ENCODE data around the gene ACTN3. TPM values are rescaled to one million over a fixed set of nuclear protein-coding genes. Genes with fewer than 3 reads are reported as not detected.

The ACTN3 gene
- total RNA-seq, 1 experiment from 2014 or later, result 18.5 TPM

DNA sequence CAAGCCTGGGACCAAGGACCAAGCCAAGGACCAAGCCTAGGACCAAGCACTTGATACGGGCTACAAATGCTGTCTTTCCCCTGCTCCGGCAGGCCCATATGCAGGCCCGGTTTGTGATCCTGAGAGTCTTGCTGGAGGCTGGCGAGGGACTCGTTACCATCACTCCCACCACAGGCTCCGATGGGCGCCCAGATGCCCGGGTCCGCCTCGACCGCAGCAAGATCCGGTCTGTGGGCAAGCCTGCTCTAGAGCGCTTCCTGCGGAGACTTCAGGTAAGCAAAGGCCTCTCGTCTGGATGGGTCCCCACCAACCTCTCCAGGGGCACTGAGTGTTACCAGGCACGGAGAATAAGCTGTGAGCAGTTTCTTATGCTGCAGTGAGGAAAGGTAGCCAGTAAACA lies 49.5 kb upstream of the ACTN3 start:
- H3K4me3 Mint-ChIP-seq, result no peak overlapping the region
- ChIA-PET CTCF (interaction anchor here (1.3 kb wide), 1 partner anchor 141 kb away, joined by 3 read pairs; no protein-coding TSS in a partner anchor), POLR2A (no interaction called here)
- H3K27me3 Mint-ChIP-seq (ENCODE audit: low read depth), result no peaks in the 10 kb centered on the region
- no peaks in the 10 kb centered on the region for H3K9me3 Mint-ChIP-seq
- ATAC-seq, result no peak
- no peaks in the 10 kb centered on the region for H3K4me1 Mint-ChIP-seq
- no peak for DNase-seq (ENCODE audit: low spot score)
- no peak for TF ChIP-seq GRHL2 (CRISPR knock-in tag; IDR thresholded peaks at IDR 0.05; ENCODE audit: insufficient replicate concordance, severe bottlenecking)
- TF ChIP-seq HMGA2 (CRISPR knock-in tag; IDR thresholded peaks at IDR 0.05), result no peak
- no peak for TF ChIP-seq ZNF317 (CRISPR knock-in tag; IDR thresholded peaks at IDR 0.05; ENCODE audit: borderline replicate concordance, low read depth)
- no peak for TF ChIP-seq ELF4 (CRISPR knock-in tag; IDR thresholded peaks at IDR 0.05; ENCODE audit: low read depth)
- TF ChIP-seq TCF7 (CRISPR knock-in tag; IDR thresholded peaks at IDR 0.05; ENCODE audit: low read depth), result no peak
- TF ChIP-seq, protein P1, sequence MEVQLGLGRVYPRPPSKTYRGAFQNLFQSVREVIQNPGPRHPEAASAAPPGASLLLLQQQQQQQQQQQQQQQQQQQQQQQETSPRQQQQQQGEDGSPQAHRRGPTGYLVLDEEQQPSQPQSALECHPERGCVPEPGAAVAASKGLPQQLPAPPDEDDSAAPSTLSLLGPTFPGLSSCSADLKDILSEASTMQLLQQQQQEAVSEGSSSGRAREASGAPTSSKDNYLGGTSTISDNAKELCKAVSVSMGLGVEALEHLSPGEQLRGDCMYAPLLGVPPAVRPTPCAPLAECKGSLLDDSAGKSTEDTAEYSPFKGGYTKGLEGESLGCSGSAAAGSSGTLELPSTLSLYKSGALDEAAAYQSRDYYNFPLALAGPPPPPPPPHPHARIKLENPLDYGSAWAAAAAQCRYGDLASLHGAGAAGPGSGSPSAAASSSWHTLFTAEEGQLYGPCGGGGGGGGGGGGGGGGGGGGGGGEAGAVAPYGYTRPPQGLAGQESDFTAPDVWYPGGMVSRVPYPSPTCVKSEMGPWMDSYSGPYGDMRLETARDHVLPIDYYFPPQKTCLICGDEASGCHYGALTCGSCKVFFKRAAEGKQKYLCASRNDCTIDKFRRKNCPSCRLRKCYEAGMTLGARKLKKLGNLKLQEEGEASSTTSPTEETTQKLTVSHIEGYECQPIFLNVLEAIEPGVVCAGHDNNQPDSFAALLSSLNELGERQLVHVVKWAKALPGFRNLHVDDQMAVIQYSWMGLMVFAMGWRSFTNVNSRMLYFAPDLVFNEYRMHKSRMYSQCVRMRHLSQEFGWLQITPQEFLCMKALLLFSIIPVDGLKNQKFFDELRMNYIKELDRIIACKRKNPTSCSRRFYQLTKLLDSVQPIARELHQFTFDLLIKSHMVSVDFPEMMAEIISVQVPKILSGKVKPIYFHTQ (CRISPR knock-in tag; IDR thresholded peaks at IDR 0.05), result no peak
- TF ChIP-seq GABPB1 (CRISPR knock-in tag; IDR thresholded peaks at IDR 0.05), result no peak
- TF ChIP-seq ZBTB21 (CRISPR knock-in tag; IDR thresholded peaks at IDR 0.05; ENCODE audit: borderline replicate concordance), result no peak
- TF ChIP-seq, protein P2, sequence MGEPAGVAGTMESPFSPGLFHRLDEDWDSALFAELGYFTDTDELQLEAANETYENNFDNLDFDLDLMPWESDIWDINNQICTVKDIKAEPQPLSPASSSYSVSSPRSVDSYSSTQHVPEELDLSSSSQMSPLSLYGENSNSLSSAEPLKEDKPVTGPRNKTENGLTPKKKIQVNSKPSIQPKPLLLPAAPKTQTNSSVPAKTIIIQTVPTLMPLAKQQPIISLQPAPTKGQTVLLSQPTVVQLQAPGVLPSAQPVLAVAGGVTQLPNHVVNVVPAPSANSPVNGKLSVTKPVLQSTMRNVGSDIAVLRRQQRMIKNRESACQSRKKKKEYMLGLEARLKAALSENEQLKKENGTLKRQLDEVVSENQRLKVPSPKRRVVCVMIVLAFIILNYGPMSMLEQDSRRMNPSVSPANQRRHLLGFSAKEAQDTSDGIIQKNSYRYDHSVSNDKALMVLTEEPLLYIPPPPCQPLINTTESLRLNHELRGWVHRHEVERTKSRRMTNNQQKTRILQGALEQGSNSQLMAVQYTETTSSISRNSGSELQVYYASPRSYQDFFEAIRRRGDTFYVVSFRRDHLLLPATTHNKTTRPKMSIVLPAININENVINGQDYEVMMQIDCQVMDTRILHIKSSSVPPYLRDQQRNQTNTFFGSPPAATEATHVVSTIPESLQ (CRISPR knock-in tag; IDR thresholded peaks at IDR 0.05), result no peak
- TF ChIP-seq, protein P3, sequence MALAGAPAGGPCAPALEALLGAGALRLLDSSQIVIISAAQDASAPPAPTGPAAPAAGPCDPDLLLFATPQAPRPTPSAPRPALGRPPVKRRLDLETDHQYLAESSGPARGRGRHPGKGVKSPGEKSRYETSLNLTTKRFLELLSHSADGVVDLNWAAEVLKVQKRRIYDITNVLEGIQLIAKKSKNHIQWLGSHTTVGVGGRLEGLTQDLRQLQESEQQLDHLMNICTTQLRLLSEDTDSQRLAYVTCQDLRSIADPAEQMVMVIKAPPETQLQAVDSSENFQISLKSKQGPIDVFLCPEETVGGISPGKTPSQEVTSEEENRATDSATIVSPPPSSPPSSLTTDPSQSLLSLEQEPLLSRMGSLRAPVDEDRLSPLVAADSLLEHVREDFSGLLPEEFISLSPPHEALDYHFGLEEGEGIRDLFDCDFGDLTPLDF (CRISPR knock-in tag; IDR thresholded peaks at IDR 0.05), result no peak
- no peak for TF ChIP-seq JAZF1 (CRISPR knock-in tag; IDR thresholded peaks at IDR 0.05)
- TF ChIP-seq OVOL2 (CRISPR knock-in tag; IDR thresholded peaks at IDR 0.05; ENCODE audit: borderline replicate concordance), result no peak
- TF ChIP-seq TEAD1 (CRISPR knock-in tag; IDR thresholded peaks at IDR 0.05), result no peak
- TF ChIP-seq, protein P4, sequence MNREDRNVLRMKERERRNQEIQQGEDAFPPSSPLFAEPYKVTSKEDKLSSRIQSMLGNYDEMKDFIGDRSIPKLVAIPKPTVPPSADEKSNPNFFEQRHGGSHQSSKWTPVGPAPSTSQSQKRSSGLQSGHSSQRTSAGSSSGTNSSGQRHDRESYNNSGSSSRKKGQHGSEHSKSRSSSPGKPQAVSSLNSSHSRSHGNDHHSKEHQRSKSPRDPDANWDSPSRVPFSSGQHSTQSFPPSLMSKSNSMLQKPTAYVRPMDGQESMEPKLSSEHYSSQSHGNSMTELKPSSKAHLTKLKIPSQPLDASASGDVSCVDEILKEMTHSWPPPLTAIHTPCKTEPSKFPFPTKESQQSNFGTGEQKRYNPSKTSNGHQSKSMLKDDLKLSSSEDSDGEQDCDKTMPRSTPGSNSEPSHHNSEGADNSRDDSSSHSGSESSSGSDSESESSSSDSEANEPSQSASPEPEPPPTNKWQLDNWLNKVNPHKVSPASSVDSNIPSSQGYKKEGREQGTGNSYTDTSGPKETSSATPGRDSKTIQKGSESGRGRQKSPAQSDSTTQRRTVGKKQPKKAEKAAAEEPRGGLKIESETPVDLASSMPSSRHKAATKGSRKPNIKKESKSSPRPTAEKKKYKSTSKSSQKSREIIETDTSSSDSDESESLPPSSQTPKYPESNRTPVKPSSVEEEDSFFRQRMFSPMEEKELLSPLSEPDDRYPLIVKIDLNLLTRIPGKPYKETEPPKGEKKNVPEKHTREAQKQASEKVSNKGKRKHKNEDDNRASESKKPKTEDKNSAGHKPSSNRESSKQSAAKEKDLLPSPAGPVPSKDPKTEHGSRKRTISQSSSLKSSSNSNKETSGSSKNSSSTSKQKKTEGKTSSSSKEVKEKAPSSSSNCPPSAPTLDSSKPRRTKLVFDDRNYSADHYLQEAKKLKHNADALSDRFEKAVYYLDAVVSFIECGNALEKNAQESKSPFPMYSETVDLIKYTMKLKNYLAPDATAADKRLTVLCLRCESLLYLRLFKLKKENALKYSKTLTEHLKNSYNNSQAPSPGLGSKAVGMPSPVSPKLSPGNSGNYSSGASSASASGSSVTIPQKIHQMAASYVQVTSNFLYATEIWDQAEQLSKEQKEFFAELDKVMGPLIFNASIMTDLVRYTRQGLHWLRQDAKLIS (CRISPR knock-in tag; IDR thresholded peaks at IDR 0.05; ENCODE audit: borderline replicate concordance), result no peak
- no peak overlapping the region for H3K27ac Mint-ChIP-seq
- peaks cover 25% of the 10 kb centered on the region for H3K36me3 Mint-ChIP-seq

DNA sequence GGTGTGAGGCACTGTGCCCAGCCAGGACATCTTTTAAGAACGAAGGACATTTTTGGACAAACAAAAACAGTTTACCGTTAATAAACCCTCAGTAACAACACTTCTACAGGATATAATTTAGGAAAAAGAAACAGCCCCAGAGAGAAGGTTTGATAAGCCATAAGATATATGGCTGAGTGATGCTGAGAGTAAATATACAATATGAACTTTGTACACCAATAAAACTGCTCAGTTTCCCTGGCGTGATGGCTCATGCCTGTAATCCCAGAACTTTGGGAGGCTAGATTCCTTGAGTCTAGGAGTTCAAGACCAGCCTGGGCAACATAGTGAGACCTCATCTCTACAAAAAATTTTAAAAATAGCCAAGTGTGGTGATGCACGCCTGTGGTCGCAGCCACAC lies 48.2 kb upstream of the ACTN3 start:
- Mint-ChIP-seq H3K9me3 (no peaks in the 10 kb centered on the region), H3K27ac (no peak overlapping the region), H3K4me3 (no peak overlapping the region), H3K27me3 (ENCODE audit: low read depth) (no peaks in the 10 kb centered on the region), H3K36me3 (peaks cover 20% of the 10 kb centered on the region; the same call in 1 of the 2 replicates), H3K4me1 (no peaks in the 10 kb centered on the region)
- ATAC-seq (no peak), DNase-seq (ENCODE audit: low spot score) (no peak)
- TF ChIP-seq, protein P5, sequence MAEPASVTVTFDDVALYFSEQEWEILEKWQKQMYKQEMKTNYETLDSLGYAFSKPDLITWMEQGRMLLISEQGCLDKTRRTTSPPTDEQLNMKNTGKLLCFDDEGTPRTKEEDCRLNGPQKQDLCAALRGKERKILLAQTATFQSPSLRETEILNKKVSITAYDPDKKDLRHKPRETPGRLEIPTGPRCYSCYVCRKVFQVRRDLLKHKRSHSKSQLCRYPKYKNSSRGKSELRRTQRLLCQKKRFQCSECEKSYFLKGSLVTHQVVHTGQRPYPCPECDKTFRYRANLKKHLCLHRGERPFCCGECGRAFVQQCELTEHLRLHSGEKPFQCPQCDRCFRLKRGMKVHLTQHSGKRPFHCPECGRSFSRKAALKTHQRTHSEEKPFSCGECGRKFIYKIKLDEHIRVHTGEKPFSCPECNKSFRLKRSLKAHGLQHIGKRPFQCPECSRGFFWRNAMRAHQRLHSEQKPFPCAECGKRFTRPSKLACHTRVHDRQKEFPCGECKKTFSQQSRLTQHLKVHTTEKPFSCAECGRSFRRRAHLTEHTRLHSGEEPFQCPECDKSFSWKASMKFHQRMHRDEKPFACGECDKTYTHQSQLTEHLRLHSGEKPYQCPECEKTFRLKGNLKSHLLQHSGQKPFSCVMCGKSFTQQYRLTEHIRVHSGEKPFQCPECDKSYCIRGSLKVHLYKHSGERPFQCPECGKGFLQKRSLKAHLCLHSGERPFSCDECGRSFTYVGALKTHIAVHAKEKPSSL (CRISPR knock-in tag; conservative IDR thresholded peaks at IDR 0.05), result no peak
- ChIA-PET POLR2A (no interaction called here), CTCF (no interaction called here)
